GM10266 (cell line): Measurements from ENCODE around the gene FGD4.
A peak's percentile ranks its signal among the peaks of the same experiment; 100 is the strongest.

ENCODE experiments used
- DNase-seq: peaks from one replicate; pipeline ENCODE4 v3.0.0; 2012; ENCODE audit errors: extremely low spot score
- CTCF ChIP-seq: IDR thresholded peaks from 2 replicates; pipeline ENCODE4 v1.5.1; 2012; ENCODE audit warnings: mild to moderate bottlenecking, low read depth; ENCODE audit not compliant: control insufficient read depth, insufficient read depth; ENCODE audit errors: missing control alignments

Gene FGD4

GRCh38 chr12:32399370-32400113 lies at the start of gene FGD4:
Gene FGD4, plus strand, starts transcription at chr12:32399558.
- peak; percentile 46 for TF ChIP-seq CTCF
- DNase-seq: peak; percentile 88

DNA sequence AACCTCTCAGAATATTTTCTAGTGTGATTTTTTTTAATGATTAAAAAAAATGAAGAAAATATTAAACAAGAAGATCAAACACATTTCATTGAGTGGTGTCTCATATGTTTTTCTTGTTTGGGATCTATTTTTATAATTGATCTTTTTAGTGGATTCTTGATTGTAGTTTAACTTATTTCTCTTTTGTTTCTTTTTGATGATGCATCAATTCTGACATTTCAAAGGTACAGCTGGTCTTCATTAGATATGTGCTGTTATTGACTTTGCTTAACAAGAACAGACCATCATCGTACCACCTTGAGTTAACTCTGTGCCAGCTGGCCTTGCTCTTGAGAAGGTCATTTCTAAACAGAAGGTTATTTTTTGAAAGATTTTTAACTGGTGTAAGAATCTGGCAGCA lies 45.8 kb upstream of the FGD4 start:
- TF ChIP-seq CTCF: no peak
- DNase-seq: no peak

DNA sequence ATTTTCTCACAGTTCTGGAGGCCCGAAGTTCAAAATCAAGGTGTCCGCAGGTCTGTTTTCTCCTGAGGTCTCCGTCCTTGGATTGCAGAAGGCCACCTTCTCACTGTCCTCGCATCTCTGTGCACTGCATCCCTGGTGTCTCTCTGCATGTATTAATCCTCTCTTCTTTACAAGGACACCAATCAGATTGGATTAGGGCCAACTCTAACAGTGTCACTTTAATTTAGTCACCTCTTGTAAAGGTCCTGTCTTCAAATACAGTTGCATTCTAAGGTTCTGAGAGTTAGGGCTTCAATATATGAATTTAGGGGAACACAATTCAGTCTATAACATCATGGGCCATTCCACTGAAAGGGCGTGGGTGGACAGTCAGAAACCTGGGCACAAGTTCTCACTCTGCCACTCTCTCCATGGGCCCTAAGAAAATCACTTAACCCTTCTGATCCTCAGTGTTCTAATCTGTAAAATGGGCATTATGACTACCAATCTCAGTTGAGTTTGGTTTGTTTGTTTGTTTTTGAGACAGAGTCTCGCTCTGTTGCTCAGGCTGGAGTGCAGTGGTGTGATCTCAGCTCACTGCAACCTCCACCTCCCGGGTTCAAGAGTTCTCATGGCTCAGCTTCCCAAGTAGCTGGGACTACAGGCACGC lies 41.6 kb upstream of the FGD4 start:
- no peak for TF ChIP-seq CTCF
- no peak for DNase-seq

GRCh38 chr12:32360956-32361355 lies 38.4 kb upstream of the FGD4 start:
- TF ChIP-seq CTCF: no peak
- DNase-seq: no peak

- no peak for TF ChIP-seq CTCF
Observed at GRCh38 chr12:32362892-32363291, 36.5 kb upstream of the FGD4 start.

GRCh38 chr12:32365473-32366064 lies 33.8 kb upstream of the FGD4 start:
- peak; percentile 70 for TF ChIP-seq CTCF
- peak; percentile 55 for DNase-seq

More at GRCh38 chr12:32362892-32363291, 36.5 kb upstream of the FGD4 start:
- DNase-seq: no peak

DNA sequence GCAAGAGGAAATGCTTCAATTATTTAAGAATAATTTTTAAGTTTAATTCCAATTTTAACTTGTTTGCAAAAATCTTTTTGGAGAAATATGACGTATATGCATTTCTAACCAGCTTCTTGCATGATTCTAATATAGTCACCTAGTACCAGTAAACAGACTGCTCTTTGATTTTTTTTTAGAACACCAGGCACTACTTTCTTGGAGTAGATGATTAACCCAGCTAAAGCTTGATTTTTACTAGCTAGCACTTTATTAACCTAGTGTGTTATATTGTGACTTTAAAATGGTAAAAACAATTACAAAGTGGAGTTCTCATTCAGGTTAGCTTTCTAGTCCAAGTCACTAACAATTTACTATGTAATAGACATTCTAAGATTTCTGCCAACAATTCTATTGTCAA lies 32.6 kb upstream of the FGD4 start:
- DNase-seq: no peak
- TF ChIP-seq CTCF: no peak
